ENCODE results near the gene CCDC182.

CCDC182 gene

DNA sequence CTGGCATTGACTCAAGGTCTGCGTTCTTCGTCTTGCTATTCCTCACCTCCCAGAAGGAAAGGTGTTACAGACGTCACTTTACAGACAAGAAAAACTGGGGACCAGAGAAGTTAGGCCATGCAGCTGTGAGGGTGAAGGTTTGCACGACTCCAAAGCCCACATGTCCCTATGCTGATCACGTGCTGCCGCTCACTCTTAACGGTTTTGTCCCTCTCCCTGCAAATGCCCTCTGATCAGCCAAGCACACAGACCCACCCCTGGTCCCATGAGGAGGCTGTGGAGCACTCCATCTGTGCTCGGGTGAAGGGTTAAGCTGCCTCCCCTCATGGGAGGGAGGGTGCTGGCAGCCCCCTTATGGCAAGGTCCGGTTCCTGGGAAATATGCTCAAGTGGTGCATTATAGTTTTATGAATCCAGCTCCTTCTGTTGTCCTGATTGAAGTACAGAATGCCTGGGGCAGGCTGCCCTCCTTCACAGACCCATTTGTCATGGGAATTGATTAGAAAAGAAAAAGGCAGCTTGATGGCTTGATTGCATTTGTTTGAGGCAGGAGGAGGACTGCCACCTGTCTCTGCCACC lies 18.8 kb downstream of the CCDC182 start:
- no peak for DNase-seq

DNA sequence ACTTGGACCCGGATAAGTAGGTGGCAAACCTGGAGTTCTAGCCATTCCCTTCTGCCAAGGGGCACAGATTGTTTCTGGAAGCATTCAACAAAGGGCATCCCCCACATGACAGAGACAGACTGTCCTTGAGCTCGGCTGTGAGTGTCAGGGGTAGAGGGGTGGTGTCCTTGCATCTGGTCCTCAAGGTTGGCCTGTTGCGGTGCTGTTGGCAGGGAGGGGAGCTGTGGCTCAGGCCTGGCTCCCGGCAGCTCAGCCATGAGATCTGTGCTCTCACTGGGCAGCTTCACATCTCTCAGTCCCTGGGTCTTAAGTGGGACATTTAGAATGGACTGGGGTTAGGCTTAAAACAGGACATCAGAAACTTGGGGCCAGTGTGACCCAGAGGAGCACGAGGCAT lies 20.4 kb downstream of the CCDC182 start:
- no peak for DNase-seq

DNA sequence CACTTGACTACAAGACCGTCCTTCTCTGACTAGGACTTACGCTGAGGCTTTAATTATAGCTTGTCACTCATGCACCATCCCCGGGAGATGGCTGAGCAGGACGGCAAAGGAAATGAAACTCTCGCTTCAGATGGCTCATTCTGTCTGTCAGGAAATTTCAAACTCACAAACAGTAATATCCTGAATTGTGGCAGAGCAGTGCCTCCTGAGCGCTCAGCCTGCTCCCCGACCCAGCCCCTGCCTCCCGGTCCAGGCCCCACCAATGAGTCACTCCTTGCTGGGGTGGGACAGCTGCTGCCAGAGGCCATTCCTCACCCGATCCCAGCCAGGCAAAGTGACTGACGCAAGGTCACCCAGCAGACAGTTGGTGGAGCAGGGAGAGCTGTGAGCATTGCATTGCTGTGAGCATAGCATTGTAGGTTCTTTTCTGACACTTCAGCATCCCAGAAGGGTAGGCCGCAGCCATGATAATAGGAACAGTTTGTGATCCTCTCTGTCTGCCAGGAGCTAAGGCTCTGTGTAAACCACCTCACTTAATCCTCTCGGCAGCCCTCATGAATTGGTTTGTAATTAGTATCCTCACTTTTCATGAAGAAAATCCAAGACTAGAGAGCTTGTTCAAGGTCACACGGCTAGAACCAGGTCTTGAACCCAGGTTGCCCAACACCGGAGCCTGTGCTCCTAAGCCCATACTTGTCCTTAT lies 20.9 kb downstream of the CCDC182 start:
- DNase-seq = no peak

DNA sequence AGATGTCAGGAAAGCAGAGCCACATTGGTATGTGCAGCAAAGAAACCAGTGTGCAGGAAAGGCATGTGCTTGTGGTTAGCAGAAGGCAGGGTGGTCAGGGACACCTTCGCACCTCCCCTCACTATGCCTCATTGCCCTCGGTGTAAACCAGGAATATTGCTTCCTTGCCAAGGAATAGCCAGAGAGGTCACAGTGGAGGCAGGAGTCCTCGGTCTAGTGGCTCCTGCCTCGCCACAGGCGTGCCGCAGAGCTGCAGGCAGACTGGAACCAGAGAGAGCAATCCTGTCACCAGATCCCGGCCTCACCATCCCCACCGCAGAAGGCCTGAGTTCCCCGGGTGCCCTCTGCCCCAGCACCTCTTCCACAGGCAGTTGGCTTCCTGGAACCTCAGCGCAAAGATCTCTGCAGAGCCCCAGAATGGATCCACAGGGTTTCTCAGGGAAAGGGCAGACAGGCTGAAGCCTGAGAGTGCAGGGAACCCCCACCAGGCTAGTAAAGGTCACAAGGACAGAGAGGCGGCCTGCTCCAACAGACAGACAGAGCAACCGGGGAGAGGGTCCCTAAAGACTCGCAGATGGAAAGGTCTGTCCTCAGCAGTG lies 21.6 kb downstream of the CCDC182 start:
- DNase-seq = no peak

DNA sequence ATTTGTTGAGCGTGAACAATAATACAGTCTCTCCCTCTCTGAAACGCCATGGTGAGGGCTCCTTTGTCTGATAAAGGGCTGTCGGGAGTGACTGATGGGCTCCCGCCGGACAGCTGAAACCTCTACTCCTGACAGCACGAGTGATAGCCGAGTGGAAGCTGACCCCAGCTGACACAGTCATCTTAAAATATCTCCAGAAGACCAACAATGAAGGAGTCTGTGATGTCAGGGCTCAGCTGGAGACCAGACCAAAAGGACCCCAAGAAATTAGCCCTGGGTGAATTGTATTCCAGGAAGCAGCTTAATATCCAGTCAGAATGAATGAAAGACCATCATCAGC lies 22.4 kb downstream of the CCDC182 start:
- no peak for DNase-seq

DNA sequence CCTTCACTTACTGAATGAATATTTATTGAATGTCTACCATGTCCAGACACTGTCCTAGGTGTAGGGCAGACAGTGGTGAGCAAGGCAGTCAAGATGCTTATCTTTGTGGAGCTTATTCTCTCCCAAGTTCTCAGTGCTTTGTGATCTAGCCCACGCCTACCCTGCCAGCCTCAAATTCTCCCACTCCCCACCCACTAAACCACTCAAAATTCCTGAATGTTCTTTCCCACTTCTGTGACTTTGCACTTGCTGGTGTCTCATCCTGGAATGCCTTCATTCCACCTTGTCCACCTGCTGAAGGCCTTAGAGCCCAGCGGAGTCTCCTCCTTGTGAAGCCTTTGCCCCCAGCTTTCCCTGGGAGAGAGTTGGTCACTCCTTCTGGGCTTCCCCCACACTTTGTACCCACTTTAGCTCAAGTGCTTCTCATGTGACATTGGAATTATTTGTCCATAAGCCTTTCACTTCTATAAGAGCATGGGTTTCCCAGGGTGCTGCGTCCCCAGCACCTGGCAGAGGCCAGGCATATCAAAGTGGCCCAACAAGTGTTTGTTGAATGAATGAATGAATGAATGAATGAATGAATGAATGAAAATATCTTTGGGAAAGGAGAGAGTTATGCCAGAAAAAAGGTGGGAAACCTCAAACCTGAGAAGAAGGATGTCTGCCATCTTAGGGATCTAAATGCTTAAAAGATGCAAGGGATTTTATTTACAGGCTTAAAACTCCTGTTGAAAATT lies 23.0 kb downstream of the CCDC182 start:
- no peak for DNase-seq

DNA sequence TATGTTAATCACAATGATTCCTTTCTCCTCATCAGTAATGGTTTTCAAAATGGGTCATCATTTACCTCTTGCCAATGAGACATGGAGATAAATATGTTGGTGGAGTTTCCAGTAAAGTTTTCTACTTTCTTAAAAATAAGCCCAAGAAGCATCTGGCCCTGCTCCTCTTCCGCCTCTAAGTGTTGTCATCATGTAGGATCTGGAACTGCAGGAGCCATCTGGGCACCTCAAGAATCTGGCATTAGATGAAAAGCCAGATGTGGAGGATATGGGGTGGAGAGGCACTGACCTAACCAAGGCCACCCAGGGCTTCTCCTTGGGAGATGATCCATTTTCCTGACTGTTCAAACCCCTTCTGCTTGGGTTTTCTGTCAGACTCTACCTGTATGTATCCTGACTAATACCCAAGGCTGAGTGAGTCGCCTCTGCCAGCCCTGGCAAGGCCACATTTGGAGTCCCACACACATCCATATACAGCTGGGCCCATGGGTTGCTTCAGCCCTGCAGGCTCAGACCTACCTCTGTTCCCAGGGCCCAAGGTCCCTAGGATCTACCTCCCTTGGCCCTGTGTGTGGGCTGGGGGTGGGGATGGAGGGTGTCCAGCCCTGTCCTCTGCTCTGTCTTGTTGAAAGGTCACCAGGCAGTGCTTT lies 24.6 kb downstream of the CCDC182 start:
- DNase-seq = no peak

DNA sequence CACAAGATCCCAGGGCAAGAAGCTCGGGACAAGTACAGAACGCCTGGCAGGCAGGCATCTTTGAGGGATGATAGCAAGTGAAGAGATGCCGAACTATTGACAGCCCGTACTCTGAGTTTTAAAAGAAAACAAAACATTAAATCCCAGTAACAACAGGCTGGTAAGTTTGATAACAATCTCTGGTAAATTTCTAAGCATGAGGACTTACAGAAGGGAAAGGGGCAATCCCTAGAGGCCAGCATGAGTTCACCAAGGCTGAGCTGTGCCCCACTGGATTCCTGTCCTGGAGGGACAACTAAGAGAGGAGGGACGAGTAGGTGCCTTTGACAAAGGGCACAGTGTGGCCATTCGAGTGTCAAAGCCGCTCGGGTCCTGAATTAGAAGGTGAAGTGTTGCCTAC lies 26.2 kb downstream of the CCDC182 start:
- no peak for DNase-seq

DNA sequence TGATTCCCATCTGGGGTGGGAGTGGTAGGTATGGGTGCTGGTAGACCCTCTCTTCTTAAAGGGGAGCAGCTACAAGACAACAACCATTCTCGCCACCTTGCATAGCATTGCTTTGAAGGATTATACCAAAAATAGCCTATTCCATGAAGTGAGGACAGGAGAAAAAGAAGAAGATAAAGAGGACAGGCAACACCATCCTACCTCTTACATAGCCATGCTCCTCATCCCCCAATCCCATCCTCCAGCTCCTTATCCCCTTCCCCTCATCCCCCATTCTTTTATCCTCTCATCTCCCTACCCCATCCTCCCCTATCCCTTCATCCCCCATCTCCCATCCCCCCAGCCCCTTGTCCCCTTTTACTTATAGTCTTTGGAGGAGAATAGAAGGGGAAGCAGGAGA lies 29.1 kb downstream of the CCDC182 start:
- DNase-seq = no peak

DNA sequence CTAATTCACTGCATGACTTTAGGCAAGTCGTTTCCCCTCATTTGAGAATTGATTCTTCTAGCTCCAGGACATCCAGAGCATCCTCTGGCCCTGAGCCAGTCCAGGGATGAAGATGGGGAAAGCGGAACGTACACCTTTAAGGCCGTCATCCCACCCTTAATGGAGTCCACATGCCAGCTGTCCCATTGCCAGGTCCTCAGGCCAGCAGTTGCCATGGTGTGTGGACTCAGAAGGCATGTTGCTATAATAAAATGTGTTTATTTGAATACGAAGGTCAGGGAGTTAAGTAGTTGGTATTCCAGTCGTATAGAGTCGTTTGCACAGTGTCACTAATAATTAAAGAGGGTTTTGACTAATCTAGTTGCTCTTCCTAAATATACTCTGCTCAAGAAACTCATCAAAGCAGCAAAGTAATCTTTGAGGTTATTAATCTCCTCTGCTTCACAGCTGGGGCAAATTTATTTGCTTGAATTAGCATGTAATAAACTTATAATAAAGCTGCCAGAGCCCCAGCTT lies 30.4 kb downstream of the CCDC182 start:
- DNase-seq = no peak

DNA sequence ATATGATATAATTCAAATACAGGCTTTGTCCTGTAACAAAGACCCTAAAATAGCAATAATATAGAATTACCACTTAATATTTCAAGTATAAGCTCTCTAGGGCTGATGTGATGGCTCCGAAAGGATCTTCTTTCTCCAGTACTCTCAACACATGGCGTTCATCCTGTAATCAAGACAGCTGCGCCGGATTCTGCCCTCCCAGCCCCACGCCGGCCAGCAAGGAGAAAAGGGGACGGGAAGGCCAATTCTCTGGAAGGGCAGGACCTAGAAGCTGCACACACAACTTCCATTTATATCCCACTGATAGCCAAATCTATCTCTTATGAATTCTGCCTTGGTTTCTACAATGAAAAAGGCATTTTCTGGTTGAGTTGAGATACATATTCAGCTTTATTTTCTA lies 32.0 kb downstream of the CCDC182 start:
- no peak for DNase-seq

DNA sequence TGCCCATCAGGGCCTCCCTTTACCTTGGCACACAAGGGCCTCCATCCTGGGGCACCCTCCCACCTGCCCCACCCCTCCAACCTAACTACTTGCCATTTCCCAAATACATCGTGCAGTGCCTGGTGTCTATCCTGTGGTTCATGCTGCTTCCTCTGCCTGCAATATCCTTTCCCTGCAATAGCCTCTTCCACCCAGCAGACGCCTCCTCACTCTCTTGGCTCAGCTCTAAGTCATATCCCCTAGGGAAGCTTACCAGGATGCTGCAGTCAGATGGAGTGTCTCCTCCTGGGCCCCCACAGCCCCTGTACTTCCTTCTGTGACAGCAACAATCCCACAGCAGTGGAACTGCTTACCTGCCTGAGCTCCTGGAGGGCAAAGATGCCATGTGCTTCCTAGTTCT lies 36.7 kb downstream of the CCDC182 start:
- no peak for DNase-seq

DNA sequence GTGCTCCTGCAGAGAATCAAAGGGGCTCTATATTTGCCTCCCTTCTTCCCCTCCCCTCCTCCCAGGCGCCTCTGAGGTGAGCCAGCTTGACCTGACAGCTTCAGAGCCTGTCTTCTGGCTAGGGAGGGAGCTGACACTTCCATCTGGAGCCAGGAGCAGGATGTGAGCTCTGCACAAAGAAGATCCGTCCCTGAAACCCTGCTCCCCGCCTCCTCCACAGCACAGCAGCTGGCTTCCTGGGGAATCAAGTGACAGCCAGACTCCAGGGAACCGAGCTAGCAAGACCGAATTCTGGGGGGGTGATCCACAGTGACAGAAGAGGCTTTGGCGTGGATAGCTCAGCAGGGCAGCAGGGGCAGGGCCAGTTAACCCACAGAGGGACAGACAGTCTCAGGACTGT lies 37.2 kb downstream of the CCDC182 start:
- DNase-seq = no peak

DNA sequence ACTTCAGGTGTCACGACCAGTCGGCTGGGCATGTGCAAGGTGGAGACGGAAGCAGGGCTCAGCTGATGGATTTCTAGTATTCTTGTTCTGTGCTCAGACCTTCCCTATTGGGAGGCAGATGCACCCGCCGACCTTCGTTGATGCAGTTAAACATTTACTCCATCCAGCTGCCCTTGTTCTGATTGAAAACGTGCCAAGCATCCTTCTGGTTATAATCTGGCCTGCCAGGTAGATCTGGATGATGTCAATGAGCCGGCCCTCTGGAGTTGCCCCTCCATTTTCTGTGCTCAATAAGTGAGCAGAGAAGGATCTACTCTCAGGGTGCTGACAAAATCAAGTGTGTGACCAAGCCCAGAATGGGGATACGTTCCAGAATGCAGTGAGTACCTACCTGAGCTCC lies 38.3 kb downstream of the CCDC182 start:
- no peak for DNase-seq

DNA sequence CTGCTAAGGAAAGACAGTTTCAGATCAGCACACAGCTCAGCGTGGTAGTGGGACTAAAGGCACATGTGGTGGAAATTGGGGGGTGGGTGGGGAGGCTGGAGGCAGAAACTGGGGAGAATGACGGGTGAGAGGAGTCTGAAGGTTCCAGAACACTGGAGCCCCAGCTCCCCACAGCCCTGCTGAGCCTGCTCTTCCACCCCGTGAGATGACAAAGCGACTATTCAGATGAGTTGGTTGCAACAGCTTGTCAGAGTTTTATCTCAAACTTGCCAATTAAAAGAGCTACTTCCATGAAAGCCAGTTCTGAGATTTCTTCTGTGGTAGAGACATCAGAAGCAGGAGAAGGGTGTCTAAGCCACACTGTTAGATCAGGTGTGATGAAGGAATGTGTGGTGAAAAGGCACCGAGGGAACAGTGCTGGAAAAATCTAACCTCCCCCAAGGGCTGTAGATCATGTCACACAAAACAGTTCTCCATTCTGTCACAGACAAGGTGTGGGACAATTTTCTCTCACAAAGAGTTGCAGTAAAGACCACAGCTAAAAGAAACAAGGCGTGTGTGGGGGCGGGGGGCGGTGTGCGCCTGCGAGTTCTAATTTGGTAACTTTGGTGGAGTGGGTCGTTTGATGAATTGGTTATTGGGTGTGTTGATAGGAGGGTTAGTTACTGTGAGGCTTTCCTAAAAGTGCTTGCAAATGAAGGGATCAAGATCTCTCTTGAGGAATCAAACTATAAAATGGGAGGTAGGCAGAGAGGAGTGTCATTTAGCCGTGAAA lies 39.0 kb downstream of the CCDC182 start:
- DNase-seq = no peak

DNA sequence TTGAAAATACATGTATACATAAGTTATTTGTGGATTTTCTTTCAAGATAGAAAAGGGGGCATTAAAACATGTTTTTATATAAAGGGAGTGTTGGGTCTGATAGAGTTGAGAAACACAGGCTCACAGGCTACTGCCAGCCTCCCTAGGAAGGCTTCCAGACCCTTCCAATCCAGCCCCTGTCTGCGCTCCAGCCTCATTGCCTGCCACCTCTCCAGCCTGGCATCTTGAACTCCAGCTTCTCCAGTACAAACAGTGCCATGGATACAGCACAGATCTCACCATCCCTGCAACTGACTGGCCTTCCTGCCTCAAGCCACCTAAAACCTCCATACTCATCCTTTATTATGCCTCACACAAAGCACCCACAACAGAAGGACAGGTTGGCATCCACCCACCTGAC lies 40.7 kb downstream of the CCDC182 start:
- DNase-seq = no peak

DNA sequence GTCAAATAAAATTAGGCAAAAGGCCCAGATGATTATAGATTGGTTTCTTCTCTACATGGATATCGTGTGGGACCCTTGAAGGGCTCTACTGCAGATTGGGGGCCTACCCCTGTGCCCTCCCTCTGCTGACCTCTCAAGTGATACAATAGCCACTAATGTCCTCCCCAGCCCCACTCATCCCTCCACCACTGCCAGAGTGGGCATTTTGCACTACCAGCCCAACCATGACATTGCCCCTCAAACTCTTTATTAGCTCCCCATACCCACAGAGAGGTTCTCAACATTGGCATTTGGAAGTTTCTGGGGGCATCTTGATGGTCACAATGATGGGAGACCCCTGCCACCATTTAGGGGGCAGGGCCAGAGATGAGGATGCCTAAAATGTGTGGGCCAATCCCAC lies 41.8 kb downstream of the CCDC182 start:
- no peak for DNase-seq

DNA sequence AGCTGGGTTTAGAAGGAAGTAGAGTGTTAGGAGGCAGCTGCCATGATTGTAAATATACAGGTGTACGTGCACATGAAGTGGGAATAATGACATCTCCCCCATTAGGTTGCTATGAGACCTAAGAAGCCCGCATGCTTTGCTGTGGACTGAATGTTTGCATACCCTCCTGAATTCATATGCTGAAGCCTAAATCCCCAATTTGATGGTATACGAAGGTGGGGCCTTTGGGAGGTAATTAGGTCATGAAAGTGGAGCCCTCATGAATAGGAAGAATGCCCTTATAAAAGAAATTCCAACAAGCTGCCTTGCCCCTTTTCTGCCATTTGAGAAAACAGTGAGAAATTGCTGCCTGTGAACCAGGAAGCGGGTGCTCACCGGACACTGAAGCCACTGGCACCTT lies 44.0 kb downstream of the CCDC182 start:
- DNase-seq = no peak

DNA sequence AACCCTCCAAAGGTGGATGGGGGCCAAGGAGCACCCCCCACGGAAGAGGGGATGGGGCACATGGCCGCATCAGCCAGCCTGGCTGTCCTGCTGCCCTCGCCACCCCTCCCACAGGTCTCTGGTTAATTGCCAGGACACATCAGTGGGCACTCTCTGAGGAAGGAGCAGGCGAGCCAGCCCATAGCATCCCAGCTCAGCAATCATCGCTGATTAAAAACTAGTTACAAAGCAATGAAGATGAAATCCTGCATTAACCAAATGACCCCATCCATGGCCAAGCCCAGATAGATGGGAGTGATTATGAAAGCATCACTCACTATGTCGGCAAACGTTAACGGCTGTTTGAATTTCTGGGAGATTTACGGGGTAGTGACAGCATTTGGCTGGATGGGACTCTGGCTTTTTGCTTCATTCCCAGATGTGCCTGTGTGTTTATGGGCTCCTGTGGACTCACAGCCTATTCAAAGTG lies 45.3 kb downstream of the CCDC182 start:
- no peak for DNase-seq

DNA sequence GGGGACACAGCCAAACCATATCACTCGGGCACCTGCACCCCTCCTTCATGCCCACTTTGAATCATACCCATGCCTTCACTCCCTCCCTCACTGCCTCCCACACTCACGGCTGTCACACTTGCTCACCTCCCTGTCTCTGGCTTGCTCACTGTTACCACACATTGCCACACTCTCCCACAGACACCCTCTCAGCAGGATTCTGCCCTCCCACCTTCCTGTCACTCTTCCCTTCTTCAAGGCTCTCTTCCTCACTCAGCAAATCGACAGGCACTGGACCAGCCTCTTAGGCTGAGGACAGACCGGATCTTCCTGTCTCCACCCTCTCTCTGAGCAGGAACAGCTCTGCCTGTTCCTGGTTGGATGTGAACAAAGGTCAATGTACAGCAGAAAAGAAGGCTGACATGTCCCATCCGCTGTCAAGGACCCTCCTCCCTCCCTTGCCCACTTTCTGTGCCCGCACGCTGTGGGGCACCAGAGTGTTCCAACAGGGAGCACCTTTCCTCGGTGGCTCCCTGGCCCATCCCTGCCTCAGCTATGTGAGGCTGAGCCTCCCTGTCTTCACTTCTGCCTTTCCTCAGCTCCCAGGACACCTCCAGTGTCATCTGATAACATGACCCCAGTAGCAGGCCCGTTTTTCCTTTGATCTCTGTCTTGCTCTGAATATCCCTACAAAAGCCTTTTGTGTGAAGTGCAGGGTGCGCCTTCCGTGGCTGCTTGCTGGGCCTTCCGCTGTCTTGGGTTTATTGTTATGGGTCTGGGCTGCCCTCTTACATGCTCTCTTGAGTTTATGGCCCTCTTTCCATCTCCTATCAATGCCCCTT lies 47.0 kb downstream of the CCDC182 start:
- DNase-seq = no peak

DNA sequence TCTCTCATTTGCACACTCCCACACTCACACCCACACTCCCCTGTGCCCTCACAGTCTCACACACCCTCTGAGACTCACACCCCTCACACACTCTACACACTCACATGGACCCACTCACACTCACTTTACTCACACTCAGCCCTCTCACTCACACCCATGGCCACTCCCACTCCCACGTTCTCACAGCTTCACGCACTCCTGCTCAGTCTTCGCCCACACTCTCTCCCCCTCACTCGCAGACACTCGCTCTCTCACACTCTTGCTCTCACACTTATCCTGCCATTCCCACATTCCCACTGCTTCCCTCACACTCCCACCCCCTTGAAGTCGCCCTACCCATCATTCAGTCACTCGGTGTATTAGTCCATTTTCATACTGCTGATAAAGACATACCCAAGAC lies 47.9 kb downstream of the CCDC182 start:
- DNase-seq = no peak

DNA sequence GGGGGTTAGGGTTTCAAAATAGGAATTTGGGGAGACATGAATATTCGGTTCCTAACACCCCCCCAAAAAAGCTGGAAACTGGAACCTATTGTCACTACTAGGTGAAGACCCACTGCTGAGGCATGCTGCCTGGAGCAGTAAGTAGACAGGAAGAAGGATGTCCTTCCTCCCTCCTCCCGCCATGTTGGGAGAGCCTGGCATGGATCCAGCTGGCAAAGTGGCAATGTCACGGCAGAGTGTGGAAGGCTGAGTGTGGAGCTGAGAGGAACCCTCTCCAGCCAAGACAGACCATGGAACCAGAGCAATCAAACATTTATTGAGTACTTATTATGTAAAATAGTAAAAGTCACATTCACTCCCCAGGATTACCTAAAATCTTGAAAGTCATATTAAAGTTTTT lies 49.0 kb downstream of the CCDC182 start:
- DNase-seq = no peak
